ENCODE results near the gene DTWD2. TPM values are rescaled to one million over a fixed set of nuclear protein-coding genes. Genes with fewer than 3 reads are reported as not detected.
"Not testable (repeated sequence)": the region's sequence is repeated elsewhere in the genome, so short reads cannot be mapped to it uniquely, and the experiment has no call there.

Gene DTWD2
- total and polyA plus RNA-seq, 8 donors, result 0.65 to 62.6 (median 5.5) TPM

DNA sequence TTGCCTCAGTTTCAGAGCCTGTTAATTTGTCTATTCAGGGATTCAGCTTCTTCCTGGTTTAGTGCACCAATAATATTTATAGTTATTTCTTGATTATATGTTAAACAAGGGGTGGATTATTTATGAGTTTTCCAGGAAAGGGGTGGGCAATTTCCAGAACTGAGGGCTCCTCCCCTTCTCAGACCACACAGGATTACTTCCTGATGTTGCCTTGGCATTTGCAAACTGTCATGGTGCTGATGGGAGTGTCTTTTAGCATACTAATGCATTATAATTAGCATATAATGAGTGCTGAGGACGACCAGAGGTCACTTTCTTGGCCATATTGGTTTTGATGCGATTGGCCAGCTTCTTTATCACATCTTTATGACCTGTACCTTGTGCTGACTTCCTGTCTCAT lies 6.2 kb upstream of the DTWD2 start:
- H3K4me3 ChIP-seq, result no peak overlapping the region
- no peaks in the 10 kb centered on the region for H3K27me3 ChIP-seq
- no peak for TF ChIP-seq POLR2AphosphoS5 (IDR thresholded peaks at IDR 0.05)
- no peak for TF ChIP-seq CTCF (IDR thresholded peaks at IDR 0.05)
- no peak for TF ChIP-seq EP300 (IDR thresholded peaks at IDR 0.05)
- no peak for TF ChIP-seq POLR2A (IDR thresholded peaks at IDR 0.05)
- no peak overlapping the region for H3K27ac ChIP-seq
- no peaks in the 10 kb centered on the region for H3K36me3 ChIP-seq
- intact Hi-C loops (cut with DNase I; ENCODE audit: low total_unique reads), result no loop called here
- 56 to 74% (median 67%) methylated on average over 2 of the region's 2 CpGs for WGBS, 5 donors
- no peaks in the 10 kb centered on the region for H3K4me1 ChIP-seq
- peaks cover 0 to 24% (median 10%) of the 10 kb centered on the region in 4 donors for H3K9me3 ChIP-seq
- DNase-seq, result no peak

DNA sequence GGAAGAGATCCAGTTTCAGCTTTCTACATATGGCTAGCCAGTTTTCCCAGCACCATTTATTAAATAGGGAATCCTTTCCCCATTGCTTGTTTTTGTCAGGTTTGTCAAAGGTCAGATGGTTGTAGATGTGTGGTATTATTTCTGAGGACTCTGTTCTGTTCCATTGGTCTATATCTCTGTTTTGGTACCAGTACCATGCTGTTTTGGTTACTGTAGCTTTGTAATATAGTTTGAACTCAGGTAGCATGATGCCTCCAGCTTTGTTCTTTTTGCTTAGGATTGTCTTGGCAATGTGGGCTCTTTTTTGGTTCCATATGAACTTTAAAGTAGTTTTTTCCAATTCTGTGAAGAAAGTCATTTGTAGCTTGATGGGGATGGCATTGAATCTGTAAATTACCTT lies 4.8 kb upstream of the DTWD2 start:
- H3K36me3 ChIP-seq; H3K4me3 ChIP-seq; H3K27ac ChIP-seq; H3K27me3 ChIP-seq; DNase-seq; H3K4me1 ChIP-seq; intact Hi-C loops (cut with DNase I; ENCODE audit: low total_unique reads): not testable (repeated sequence)
- peaks cover 0 to 11% (median 10%) of the 10 kb centered on the region in 4 donors for H3K9me3 ChIP-seq

DNA sequence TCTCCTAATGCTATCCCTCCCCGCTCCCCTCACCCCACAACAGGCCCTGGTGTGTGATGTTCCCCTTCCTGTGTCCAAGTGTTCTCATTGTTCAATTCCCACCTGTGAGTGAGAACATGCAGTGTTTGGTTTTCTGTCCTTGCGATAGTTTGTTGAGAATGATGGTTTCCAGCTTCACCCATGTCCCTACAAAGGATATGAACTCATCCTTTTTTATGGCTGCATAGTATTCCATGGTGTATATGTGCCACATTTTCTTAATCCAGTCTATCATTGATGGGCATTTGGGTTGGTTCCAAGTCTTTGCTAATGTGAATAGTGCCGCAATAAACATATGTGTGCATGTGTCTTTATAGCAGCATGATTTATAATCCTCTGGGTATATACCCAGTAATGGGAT lies 3.7 kb upstream of the DTWD2 start:
- H3K36me3 ChIP-seq, result not testable (repeated sequence)

GRCh38 chr5:118990582-118990981 lies 2.2 kb upstream of the DTWD2 start:
- TF ChIP-seq POLR2A (IDR thresholded peaks at IDR 0.05) (no peak), CTCF (IDR thresholded peaks at IDR 0.05) (no peak), POLR2AphosphoS5 (IDR thresholded peaks at IDR 0.05) (no peak), EP300 (IDR thresholded peaks at IDR 0.05) (no peak)
- peaks cover 6 to 29% (median 18%) of the 10 kb centered on the region in 4 donors for H3K4me1 ChIP-seq
- no peak overlapping the region for H3K27ac ChIP-seq
- H3K27me3 ChIP-seq, result no peaks in the 10 kb centered on the region
- no peaks in the 10 kb centered on the region for H3K36me3 ChIP-seq
- DNase-seq, result no peak
- H3K9me3 ChIP-seq, result peaks cover 0 to 2% (median under 1%) of the 10 kb centered on the region in 4 donors
- WGBS, 5 donors, result 57 to 87% (median 64%) methylated on average over 1 of the region's 1 CpG
- no peak overlapping the region for H3K4me3 ChIP-seq
- intact Hi-C loops (cut with DNase I; ENCODE audit: low total_unique reads), result no loop called here

More for the DNA sequence above, 3.7 kb upstream of the DTWD2 start:
- 92 to 98% (median 96%) methylated on average over 3 of the region's 3 CpGs for WGBS, 5 donors
- peaks cover 6 to 16% (median 12%) of the 10 kb centered on the region in 4 donors for H3K4me1 ChIP-seq
- H3K4me3 ChIP-seq; DNase-seq; H3K27ac ChIP-seq; H3K27me3 ChIP-seq; intact Hi-C loops (cut with DNase I; ENCODE audit: low total_unique reads): not testable (repeated sequence)
- H3K9me3 ChIP-seq, result peaks cover 0 to 11% (median 8%) of the 10 kb centered on the region in 4 donors

- TF ChIP-seq POLR2AphosphoS5 (IDR thresholded peaks at IDR 0.05), result no peak
- TF ChIP-seq CTCF (IDR thresholded peaks at IDR 0.05), result no peak
- TF ChIP-seq POLR2A (IDR thresholded peaks at IDR 0.05), result no peak
- no peak for TF ChIP-seq EP300 (IDR thresholded peaks at IDR 0.05)
- H3K4me1 ChIP-seq, result peaks cover 6 to 29% (median 18%) of the 10 kb centered on the region in 4 donors
Measured at GRCh38 chr5:118989816-118990215, 1.5 kb upstream of the DTWD2 start.

More at GRCh38 chr5:118989816-118990215, 1.5 kb upstream of the DTWD2 start:
- no peak for DNase-seq
- intact Hi-C loops (cut with DNase I; ENCODE audit: low total_unique reads), result no loop called here
- no peaks in the 10 kb centered on the region for H3K36me3 ChIP-seq
- no peaks in the 10 kb centered on the region for H3K9me3 ChIP-seq
- H3K4me3 ChIP-seq, result no peak overlapping the region
- WGBS, 5 donors, result 75 to 82% (median 81%) methylated on average over 6 of the region's 6 CpGs
- H3K27me3 ChIP-seq, result no peaks in the 10 kb centered on the region
- H3K27ac ChIP-seq, result no peak overlapping the region
